K562 (cell line): ENCODE results near the gene ETNK2. TPM values are rescaled to one million over a fixed set of nuclear protein-coding genes. Genes with fewer than 3 reads are reported as not detected.

Experiments used
- BHLHE40 ChIP-seq: IDR thresholded peaks from 2 replicates; pipeline ENCODE4 v1.6.1; 2011; ENCODE audit warnings: low read length, improper control_type of control experiment
- KLF16 ChIP-seq: IDR thresholded peaks from 2 replicates; pipeline ENCODE4 v1.6.1; 2016; ENCODE audit warnings: antibody characterized with exemption
- PURB ChIP-seq: sonication (generic); formaldehyde crosslinking; IDR thresholded peaks from 2 replicates; pipeline ENCODE4 v1.9.0; 2021; ENCODE audit warnings: low read depth, mild to moderate bottlenecking, missing genetic modification reagents
- SMC3 ChIP-seq: conservative IDR thresholded peaks from 2 replicates; pipeline ENCODE4 v1.6.1; 2011; ENCODE audit warnings: low read depth, low read length, improper control_type of control experiment; ENCODE audit not compliant: insufficient read depth
- STAG1 ChIP-seq: sonication (generic); formaldehyde crosslinking; IDR thresholded peaks from 2 replicates; pipeline ENCODE4 v1.5.0; 2020; ENCODE audit warnings: missing genetic modification reagents, borderline replicate concordance
- ZBTB11 ChIP-seq, 3 experiments: fragments of 200-800 bp in 1 of 3; fragments of 250-450 bp in 1 of 3; fragments of 450-650 bp in 1 of 3; sonication (Bioruptor Pico) in 1 of 3; sonication (Bioruptor generic) in 1 of 3; formaldehyde crosslinking in 1 of 3; IDR thresholded peaks; 2 replicates each; pipeline versions ENCODE4 v1.6.1 to v1.8.0; 2016 to 2022; ENCODE audit warnings: mild to moderate bottlenecking in 2 of 3, missing genetic modification characterization in 2 of 3, missing compliant biosample characterization in 1 of 3, moderate library complexity in 1 of 3
- ZBTB40 ChIP-seq, 2 experiments: fragments of 450-650 bp in 1 of 2; sonication (generic) in 1 of 2; formaldehyde crosslinking in 1 of 2; IDR thresholded peaks; 2 replicates each; pipeline versions ENCODE4 v1.7.1 to v1.9.0; 2016 to 2022; ENCODE audit warnings: inconsistent platforms in 1 of 2, mild to moderate bottlenecking in 1 of 2, missing genetic modification reagents in 1 of 2
- ZNF274 ChIP-seq: IDR thresholded peaks from 2 replicates; pipeline ENCODE4 v1.6.1; 2011; ENCODE audit warnings: low read depth, mild to moderate bottlenecking, low read length, moderate library complexity, borderline replicate concordance
- polyA plus RNA-seq, 8 experiments: library from polyadenylated mRNA; depleted of rRNA in 4 of 8; stranded (reverse) in 5 of 8; unstranded in 3 of 8; fragments of >200 nt; fragmentation: Nextera tagmentation in 2 of 8; fragmentation: Illumina TruSeq in 1 of 8; extraction: Ambion mirVana in 2 of 8; extraction: Trizol in 1 of 8; gene quantifications; 2 replicates each; pipeline versions ENCODE4 v1.2.1 to v1.2.3, GENCODE V29; 2011 to 2014; ENCODE audit warnings: inconsistent platforms in 1 of 8, missing spikeins in 1 of 8
- total RNA-seq, 7 experiments: library from RNA; depleted of rRNA in 6 of 7; stranded (reverse); fragments of >200 nt in 6 of 7; fragmentation: Illumina TruSeq in 2 of 7; extraction: Trizol in 2 of 7; gene quantifications; 2 replicates each; pipeline versions ENCODE4 v1.2.1 to v1.2.3, GENCODE V29; 2011 to 2021; ENCODE audit warnings: low replicate concordance in 1 of 7
- TF ChIP-seq, protein P1 (sequence below): fragments of 450-650 bp; formaldehyde crosslinking; IDR thresholded peaks from 2 replicates; pipeline ENCODE4 v1.4.0; 2020; ENCODE audit warnings: mild to moderate bottlenecking, moderate library complexity

The ETNK2 gene
- total and polyA plus RNA-seq, 9 of the 15 experiments (the other 6 are each of a cell fraction or from before 2014, with no cell fraction given), result 0.03 to 0.38 (median 0.13) TPM; not detected in 4

DNA sequence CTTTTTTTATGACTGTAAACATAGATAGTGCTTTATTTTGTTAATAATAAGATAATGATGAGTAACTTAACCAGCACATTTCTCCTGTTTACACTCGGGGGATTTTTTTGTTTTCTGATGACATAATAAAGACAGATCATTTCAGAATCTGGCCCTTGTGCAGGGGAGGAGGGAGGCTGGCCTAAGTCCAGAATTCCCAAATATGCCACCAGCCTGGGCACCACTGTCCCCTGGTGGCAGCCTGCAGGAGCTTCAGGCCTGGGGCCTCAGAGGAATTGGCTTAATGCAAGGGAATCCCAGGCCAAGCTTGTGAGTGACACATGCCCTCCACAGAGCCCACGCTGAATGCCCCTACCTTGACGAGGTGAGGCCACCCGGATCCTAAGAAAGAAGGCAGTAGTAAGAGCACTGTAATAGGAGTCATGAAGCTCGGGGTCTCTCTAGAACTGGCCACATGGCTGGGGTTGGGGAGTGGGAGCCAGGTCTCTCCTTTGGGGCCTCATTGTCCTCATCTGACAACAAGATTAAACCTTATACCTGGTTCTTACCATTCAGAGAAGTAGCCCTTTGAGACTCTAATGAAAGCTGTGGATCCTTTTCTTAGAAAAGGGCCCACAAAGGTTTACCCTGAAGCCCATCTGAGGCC is 24.1 kb downstream of the ETNK2 start (continued):
- TF ChIP-seq ZBTB11 (CRISPR knock-in tag; IDR thresholded peaks at IDR 0.05), result no peak
- TF ChIP-seq STAG1 (CRISPR knock-in tag), result peak; percentile 61; the same call in 1 of the 2 replicates
- no peak for TF ChIP-seq ZBTB40 (IDR thresholded peaks at IDR 0.05)
- no peak for TF ChIP-seq ZBTB40 (CRISPR knock-in tag; IDR thresholded peaks at IDR 0.05)
- TF ChIP-seq PURB (CRISPR knock-in tag), result no peak
- TF ChIP-seq ZNF274, result no peak
- peak; percentile 69; the same call in 1 of the 2 replicates for TF ChIP-seq SMC3
- TF ChIP-seq BHLHE40, result peak; percentile 35; the same call in 1 of the 2 replicates
- TF ChIP-seq KLF16, result peak; percentile 44; the same call in 1 of the 2 replicates
- TF ChIP-seq, protein P1, sequence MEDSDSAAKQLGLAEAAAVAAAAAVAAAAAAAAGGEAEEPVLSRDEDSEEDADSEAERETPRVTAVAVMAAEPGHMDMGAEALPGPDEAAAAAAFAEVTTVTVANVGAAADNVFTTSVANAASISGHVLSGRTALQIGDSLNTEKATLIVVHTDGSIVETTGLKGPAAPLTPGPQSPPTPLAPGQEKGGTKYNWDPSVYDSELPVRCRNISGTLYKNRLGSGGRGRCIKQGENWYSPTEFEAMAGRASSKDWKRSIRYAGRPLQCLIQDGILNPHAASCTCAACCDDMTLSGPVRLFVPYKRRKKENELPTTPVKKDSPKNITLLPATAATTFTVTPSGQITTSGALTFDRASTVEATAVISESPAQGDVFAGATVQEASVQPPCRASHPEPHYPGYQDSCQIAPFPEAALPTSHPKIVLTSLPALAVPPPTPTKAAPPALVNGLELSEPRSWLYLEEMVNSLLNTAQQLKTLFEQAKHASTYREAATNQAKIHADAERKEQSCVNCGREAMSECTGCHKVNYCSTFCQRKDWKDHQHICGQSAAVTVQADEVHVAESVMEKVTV (CRISPR knock-in tag), result peak; percentile 72
